ENCODE data around the gene FCHO1.

Gene FCHO1

GRCh38 chr19:17751103-17751911 is at the start of gene FCHO1:
Gene FCHO1 (plus strand): TSS chr19:17751477. CDS start chr19:17755165, 3,688 bp downstream.
- peak; percentile 92 for DNase-seq

- peak; percentile 92 for DNase-seq
These were observed 47.3 kb upstream of the FCHO1 start for GRCh38 chr19:17703824-17704463.

GRCh38 chr19:17706750-17707181 is 44.5 kb upstream of the FCHO1 start:
- no peak for DNase-seq

- DNase-seq, result no peak
These were observed 39.4 kb upstream of the FCHO1 start for GRCh38 chr19:17711851-17712250.

GRCh38 chr19:17716309-17716929 is 34.9 kb upstream of the FCHO1 start:
- DNase-seq, result no peak

- DNase-seq, result no peak
These were observed 32.7 kb upstream of the FCHO1 start for GRCh38 chr19:17718550-17718946.

- peak; percentile 88 for DNase-seq
These were observed 32.1 kb upstream of the FCHO1 start, which contains the start of gene MAP1S for GRCh38 chr19:17718947-17719711. Gene MAP1S (plus strand): TSS chr19:17719480. CDS start chr19:17719503, 23 bp downstream.

GRCh38 chr19:17719730-17720400 is 31.4 kb upstream of the FCHO1 start:
- peak; percentile 74 for DNase-seq

GRCh38 chr19:17720440-17720839 is 30.8 kb upstream of the FCHO1 start:
- DNase-seq, result no peak

- no peak for DNase-seq
These were observed 30.1 kb upstream of the FCHO1 start for GRCh38 chr19:17721111-17721628.

GRCh38 chr19:17721821-17722220 is 29.5 kb upstream of the FCHO1 start:
- DNase-seq, result no peak

- DNase-seq, result no peak
These were observed 28.5 kb upstream of the FCHO1 start for GRCh38 chr19:17722655-17723240.

GRCh38 chr19:17724655-17725054 is 26.6 kb upstream of the FCHO1 start:
- DNase-seq, result no peak

- no peak for DNase-seq
These were observed 25.7 kb upstream of the FCHO1 start for GRCh38 chr19:17725422-17726078.

- DNase-seq, result no peak
These were observed 25.0 kb upstream of the FCHO1 start for GRCh38 chr19:17726136-17726741.

- no peak for DNase-seq
These were observed 24.1 kb upstream of the FCHO1 start for GRCh38 chr19:17726964-17727773.

GRCh38 chr19:17727843-17728242 is 23.4 kb upstream of the FCHO1 start:
- no peak for DNase-seq

GRCh38 chr19:17733127-17733526 is 18.1 kb upstream of the FCHO1 start:
- no peak for DNase-seq

- DNase-seq, result no peak
These were observed 17.1 kb upstream of the FCHO1 start for GRCh38 chr19:17734146-17734545.

- no peak for DNase-seq
These were observed 15.9 kb upstream of the FCHO1 start for GRCh38 chr19:17735410-17735809.

All from activated CD8-positive, alpha-beta memory T cell treated with anti-CD3 and anti-CD28 coated beads for 24 hours (primary cell).